Right lung (tissue), 5 donors: ENCODE results near the gene MEGF6. TPM values are rescaled to one million over a fixed set of nuclear protein-coding genes. Genes with fewer than 3 reads are reported as not detected.

Experiments used
- DNase-seq, 2 donors: peaks; one replicate each; pipeline ENCODE4 v3.0.0-alpha.2; 2013
- polyA plus RNA-seq, 5 donors: library from polyadenylated mRNA; unstranded; fragments of 120-200 nt; gene quantifications; one replicate each; pipeline versions ENCODE4 v1.2.1 to v1.2.3, GENCODE V29; 2013; ENCODE audit warnings: inconsistent platforms in 1 of 5, low replicate concordance in 1 of 5; ENCODE audit not compliant: insufficient read length in 5 of 5, insufficient read depth in 1 of 5

MEGF6 gene
- polyA plus RNA-seq, 5 donors: 36.1 to 64.5 (median 50.8) TPM

- no peak for DNase-seq
Observed at GRCh38 chr1:3540876-3541275, 70.4 kb downstream of the MEGF6 start.

- DNase-seq: no peak
Observed at GRCh38 chr1:3539707-3540425, 71.4 kb downstream of the MEGF6 start.

GRCh38 chr1:3537359-3537758 lies 73.9 kb downstream of the MEGF6 start:
- no peak for DNase-seq

- DNase-seq: peak in 1 of 2 donors; percentile 51
Observed at GRCh38 chr1:3536420-3537195, 74.7 kb downstream of the MEGF6 start.

- no peak for DNase-seq
Observed at GRCh38 chr1:3535732-3536131, 75.6 kb downstream of the MEGF6 start.

- DNase-seq: no peak
Observed at GRCh38 chr1:3534803-3535637, 76.3 kb downstream of the MEGF6 start.

GRCh38 chr1:3533067-3534048 lies 78.0 kb downstream of the MEGF6 start:
- DNase-seq: no peak

GRCh38 chr1:3531928-3532327 lies 79.4 kb downstream of the MEGF6 start:
- DNase-seq: no peak

- DNase-seq: peak; percentile 72 to 77
Observed at GRCh38 chr1:3530926-3531818, 80.1 kb downstream of the MEGF6 start.

- no peak for DNase-seq
Observed at GRCh38 chr1:3530086-3530925, 81.0 kb downstream of the MEGF6 start.

- no peak for DNase-seq
Observed at GRCh38 chr1:3529099-3529729, 82.1 kb downstream of the MEGF6 start.

GRCh38 chr1:3527774-3528173 lies 83.5 kb downstream of the MEGF6 start:
- DNase-seq: no peak

GRCh38 chr1:3525551-3526482 lies 85.5 kb downstream of the MEGF6 start:
- DNase-seq: no peak

- no peak for DNase-seq
Observed at GRCh38 chr1:3524556-3525203, 86.6 kb downstream of the MEGF6 start.

GRCh38 chr1:3523980-3524379 lies 87.3 kb downstream of the MEGF6 start:
- DNase-seq: no peak

GRCh38 chr1:3522564-3523265 lies 88.6 kb downstream of the MEGF6 start:
- no peak for DNase-seq
